Activated T-helper 2 cell treated with anti-CD3 and anti-CD28 coated beads, Interferon-gamma antibody, Interleukin-2, Interleukin-4, amounts not matched to agents 10 μg/mL and 5 μg/mL and 100 μg/mL, durations not matched to agents 14 hours and 24 hours and 36 hours (primary cell): ENCODE results near the gene MREG. TPM values are rescaled to one million over a fixed set of nuclear protein-coding genes. Genes with fewer than 3 reads are reported as not detected.

Experiments
- DNase-seq: peaks from one replicate; pipeline ENCODE4 v3.0.0; 2021; ENCODE audit warnings: low spot score
- H3K27ac Mint-ChIP-seq: one replicate; pipeline ENCODE4 v1.8.0; 2021; ENCODE audit warnings: mixed read lengths
- H3K27me3 Mint-ChIP-seq: one replicate; pipeline ENCODE4 v1.8.0; 2021; ENCODE audit warnings: low read depth, mixed read lengths
- H3K36me3 Mint-ChIP-seq: one replicate; pipeline ENCODE4 v1.8.0; 2021; ENCODE audit warnings: low read depth, mixed read lengths
- H3K4me1 Mint-ChIP-seq: one replicate; pipeline ENCODE4 v1.8.0; 2021; ENCODE audit warnings: low read depth, mixed read lengths
- H3K4me3 Mint-ChIP-seq: one replicate; pipeline ENCODE4 v1.8.0; 2021; ENCODE audit warnings: low read depth, mild to moderate bottlenecking, moderate library complexity, mixed read lengths
- H3K9me3 Mint-ChIP-seq: one replicate; pipeline ENCODE4 v1.8.0; 2021; ENCODE audit warnings: mixed read lengths
- intact Hi-C: fragments of 100-400 bp; cut with micrococcal nuclease; formaldehyde crosslinking; loops from one replicate; pipeline ENCODE4 v1.15.1; 2023
- total RNA-seq: library from RNA; stranded (reverse); gene quantifications from 2 replicates; pipeline ENCODE4 v1.2.3, GENCODE V29; 2022

MREG gene
- total RNA-seq, 1 donor from 2014 or later, result 15.3 TPM

GRCh38 chr2:215914054-215914776, 99.1 kb downstream of the MREG start:
- peaks cover 11% of the 10 kb centered on the region for H3K27me3 Mint-ChIP-seq
- H3K4me3 Mint-ChIP-seq, result no peak overlapping the region
- no peaks in the 10 kb centered on the region for H3K9me3 Mint-ChIP-seq
- H3K27ac Mint-ChIP-seq, result no peak overlapping the region
- DNase-seq, result no peak
- peaks cover 26% of the 10 kb centered on the region for H3K4me1 Mint-ChIP-seq
- H3K36me3 Mint-ChIP-seq, result no peaks in the 10 kb centered on the region
- intact Hi-C loops, result loop anchor here (10.0 kb wide), 1 partner anchor 169 kb away; no protein-coding TSS in a partner anchor

GRCh38 chr2:215912299-215912842, 101.0 kb downstream of the MREG start:
- no peaks in the 10 kb centered on the region for H3K36me3 Mint-ChIP-seq
- DNase-seq, result no peak
- H3K27me3 Mint-ChIP-seq, result peaks cover 22% of the 10 kb centered on the region
- H3K4me3 Mint-ChIP-seq, result no peak overlapping the region
- intact Hi-C loops, result loop anchor here (10.0 kb wide), 1 partner anchor 168 kb away; no protein-coding TSS in a partner anchor
- no peaks in the 10 kb centered on the region for H3K9me3 Mint-ChIP-seq
- peaks cover 13% of the 10 kb centered on the region for H3K4me1 Mint-ChIP-seq
- no peak overlapping the region for H3K27ac Mint-ChIP-seq

GRCh38 chr2:215911301-215912085, 101.9 kb downstream of the MREG start:
- H3K27ac Mint-ChIP-seq, result no peak overlapping the region
- peaks cover 22% of the 10 kb centered on the region for H3K27me3 Mint-ChIP-seq
- H3K9me3 Mint-ChIP-seq, result no peaks in the 10 kb centered on the region
- no peaks in the 10 kb centered on the region for H3K36me3 Mint-ChIP-seq
- DNase-seq, result no peak
- intact Hi-C loops, result loop anchor here (10.0 kb wide), 1 partner anchor 167 kb away; no protein-coding TSS in a partner anchor
- no peak overlapping the region for H3K4me3 Mint-ChIP-seq
- H3K4me1 Mint-ChIP-seq, result peaks cover 12% of the 10 kb centered on the region

- no peaks in the 10 kb centered on the region for H3K9me3 Mint-ChIP-seq
- H3K4me3 Mint-ChIP-seq, result no peak overlapping the region
- DNase-seq, result no peak
- H3K36me3 Mint-ChIP-seq, result no peaks in the 10 kb centered on the region
- peaks cover 20% of the 10 kb centered on the region for H3K27me3 Mint-ChIP-seq
- no peak overlapping the region for H3K27ac Mint-ChIP-seq
- H3K4me1 Mint-ChIP-seq, result peaks cover 4% of the 10 kb centered on the region
- intact Hi-C loops, result loop anchor here (10.0 kb wide), 1 partner anchor 165 kb away; no protein-coding TSS in a partner anchor
Measured at GRCh38 chr2:215910180-215910579, 103.2 kb downstream of the MREG start.

- Mint-ChIP-seq H3K27me3 (peaks cover 30% of the 10 kb centered on the region), H3K4me3 (no peak overlapping the region)
Measured at GRCh38 chr2:215907147-215907546, 106.2 kb downstream of the MREG start.

GRCh38 chr2:215906458-215906857, 106.9 kb downstream of the MREG start:
- Mint-ChIP-seq H3K4me3 (no peak overlapping the region), H3K27ac (no peak overlapping the region), H3K4me1 (no peaks in the 10 kb centered on the region), H3K36me3 (no peaks in the 10 kb centered on the region), H3K27me3 (peaks cover 31% of the 10 kb centered on the region), H3K9me3 (no peaks in the 10 kb centered on the region)
- intact Hi-C loops, result no loop called here
- DNase-seq, result no peak

More at GRCh38 chr2:215907147-215907546, 106.2 kb downstream of the MREG start:
- Mint-ChIP-seq H3K36me3 (no peaks in the 10 kb centered on the region), H3K4me1 (no peaks in the 10 kb centered on the region), H3K27ac (no peak overlapping the region), H3K9me3 (no peaks in the 10 kb centered on the region)
- intact Hi-C loops, result no loop called here
- DNase-seq, result no peak

GRCh38 chr2:215905691-215906090, 107.7 kb downstream of the MREG start:
- intact Hi-C loops, result no loop called here
- H3K4me3 Mint-ChIP-seq, result no peak overlapping the region
- H3K27ac Mint-ChIP-seq, result no peak overlapping the region
- peaks cover 35% of the 10 kb centered on the region for H3K27me3 Mint-ChIP-seq
- DNase-seq, result no peak
- no peaks in the 10 kb centered on the region for H3K4me1 Mint-ChIP-seq
- H3K36me3 Mint-ChIP-seq, result no peaks in the 10 kb centered on the region
- no peaks in the 10 kb centered on the region for H3K9me3 Mint-ChIP-seq

- no peak for DNase-seq
- Mint-ChIP-seq H3K27ac (no peak overlapping the region), H3K9me3 (no peaks in the 10 kb centered on the region), H3K4me3 (no peak overlapping the region), H3K27me3 (peaks cover 28% of the 10 kb centered on the region), H3K4me1 (no peaks in the 10 kb centered on the region), H3K36me3 (no peaks in the 10 kb centered on the region)
- intact Hi-C loops, result no loop called here
Measured at GRCh38 chr2:215904101-215904500, 109.2 kb downstream of the MREG start.

GRCh38 chr2:215903203-215903602, 110.1 kb downstream of the MREG start:
- Mint-ChIP-seq H3K27ac (no peak overlapping the region), H3K4me1 (no peaks in the 10 kb centered on the region), H3K4me3 (no peak overlapping the region), H3K36me3 (no peaks in the 10 kb centered on the region), H3K27me3 (peaks cover 22% of the 10 kb centered on the region), H3K9me3 (no peaks in the 10 kb centered on the region)
- intact Hi-C loops, result no loop called here
- DNase-seq, result no peak

- Mint-ChIP-seq H3K4me1 (no peaks in the 10 kb centered on the region), H3K27ac (no peak overlapping the region), H3K9me3 (no peaks in the 10 kb centered on the region), H3K27me3 (peaks cover 19% of the 10 kb centered on the region), H3K36me3 (no peaks in the 10 kb centered on the region), H3K4me3 (no peak overlapping the region)
- intact Hi-C loops, result no loop called here
- no peak for DNase-seq
Measured at GRCh38 chr2:215901796-215902195, 111.6 kb downstream of the MREG start.

- DNase-seq, result no peak
- peaks cover 19% of the 10 kb centered on the region for H3K27me3 Mint-ChIP-seq
- no peak overlapping the region for H3K27ac Mint-ChIP-seq
- no peaks in the 10 kb centered on the region for H3K36me3 Mint-ChIP-seq
- no peaks in the 10 kb centered on the region for H3K9me3 Mint-ChIP-seq
- no peaks in the 10 kb centered on the region for H3K4me1 Mint-ChIP-seq
- intact Hi-C loops, result no loop called here
- H3K4me3 Mint-ChIP-seq, result no peak overlapping the region
Measured at GRCh38 chr2:215900843-215901242, 112.5 kb downstream of the MREG start.

- Mint-ChIP-seq H3K36me3 (no peaks in the 10 kb centered on the region), H3K4me1 (no peaks in the 10 kb centered on the region), H3K9me3 (no peaks in the 10 kb centered on the region), H3K27me3 (peaks cover 21% of the 10 kb centered on the region), H3K4me3 (no peak overlapping the region), H3K27ac (no peak overlapping the region)
- intact Hi-C loops, result no loop called here
- no peak for DNase-seq
Measured at GRCh38 chr2:215900203-215900611, 113.1 kb downstream of the MREG start.
